Esophagus muscularis mucosa (tissue), 3 donors: Measurements from ENCODE around the gene DCDC2C.

Experiments
- CTCF ChIP-seq, 3 experiments: fragments of 200-600 bp in 2 of 3; fragments of 450-650 bp in 1 of 3; sonication (generic) in 2 of 3; IDR thresholded peaks; one replicate each; pipeline ENCODE4 v1.5.1; 2017 to 2019; ENCODE audit warnings: antibody characterized with exemption in 3 of 3, mild to moderate bottlenecking in 2 of 3, moderate library complexity in 1 of 3
- POLR2AphosphoS5 ChIP-seq, 2 donors: sonication (generic); formaldehyde crosslinking; IDR thresholded peaks; one replicate each; pipeline ENCODE4 v1.6.1; 2017; ENCODE audit warnings: antibody characterized with exemption in 2 of 2

- TF ChIP-seq CTCF (IDR thresholded peaks at IDR 0.05) (no peak), POLR2AphosphoS5 (IDR thresholded peaks at IDR 0.05) (no peak)
These were observed 191.6 kb downstream of the DCDC2C start for GRCh38 chr2:3895021-3895420.
